Progenitor cell of endocrine pancreas (in vitro differentiated cells): ENCODE results near the gene FLYWCH1. TPM values are rescaled to one million over a fixed set of nuclear protein-coding genes. Genes with fewer than 3 reads are reported as not detected.

Experiments used
- DNase-seq: peaks from one replicate; pipeline ENCODE4 v3.0.0; 2021; ENCODE audit warnings: low spot score; ENCODE audit not compliant: unreplicated experiment
- H3K27ac Mint-ChIP-seq: 2 replicates; pipeline ENCODE4 v1.8.0; 2021; ENCODE audit warnings: mild to moderate bottlenecking, moderate library complexity, mixed read lengths
- H3K27me3 Mint-ChIP-seq: 2 replicates; pipeline ENCODE4 v1.8.0; 2021; ENCODE audit warnings: mixed read lengths
- H3K36me3 Mint-ChIP-seq: 2 replicates; pipeline ENCODE4 v1.8.0; 2022; ENCODE audit warnings: mixed read lengths; ENCODE audit not compliant: insufficient read depth
- H3K4me1 Mint-ChIP-seq: 2 replicates; pipeline ENCODE4 v1.8.0; 2021; ENCODE audit warnings: low read depth, mixed read lengths
- H3K4me3 Mint-ChIP-seq: 2 replicates; pipeline ENCODE4 v1.8.0; 2021; ENCODE audit warnings: low read depth, mild to moderate bottlenecking, moderate library complexity, mixed read lengths
- H3K9me3 Mint-ChIP-seq: 2 replicates; pipeline ENCODE4 v1.8.0; 2021; ENCODE audit warnings: low read depth, mixed read lengths
- CTCF ChIP-seq: fragments of 200-600 bp; sonication (generic); IDR thresholded peaks from one replicate; pipeline ENCODE4 v1.5.0; 2021; ENCODE audit warnings: antibody characterized with exemption, mild to moderate bottlenecking; ENCODE audit not compliant: unreplicated experiment
- total RNA-seq: library from RNA; stranded (reverse); gene quantifications from 2 replicates; pipeline ENCODE4 v1.2.1, GENCODE V29; 2021

FLYWCH1 gene
- total RNA-seq, 1 donor from 2014 or later: 19.5 TPM

- peak; percentile 98 for TF ChIP-seq CTCF
- Mint-ChIP-seq H3K36me3 (no peaks in the 10 kb centered on the region), H3K9me3 (no peaks in the 10 kb centered on the region), H3K27ac (peak overlapping the region; percentile 90), H3K4me1 (no peaks in the 10 kb centered on the region), H3K4me3 (peak overlapping the region; percentile 83), H3K27me3 (peaks cover 55% of the 10 kb centered on the region)
- peak; percentile 97 for DNase-seq
Measured at GRCh38 chr16:2867987-2868789, 43.5 kb upstream of the FLYWCH1 start.

- no peak overlapping the region for H3K4me3 Mint-ChIP-seq
- H3K36me3 Mint-ChIP-seq: no peaks in the 10 kb centered on the region
- no peaks in the 10 kb centered on the region for H3K4me1 Mint-ChIP-seq
- H3K9me3 Mint-ChIP-seq: no peaks in the 10 kb centered on the region
- DNase-seq: no peak
- no peak overlapping the region for H3K27ac Mint-ChIP-seq
- H3K27me3 Mint-ChIP-seq: peaks cover 39% of the 10 kb centered on the region
- no peak for TF ChIP-seq CTCF
Measured at GRCh38 chr16:2871926-2872325, 39.8 kb upstream of the FLYWCH1 start.

GRCh38 chr16:2874032-2874911, 37.5 kb upstream of the FLYWCH1 start:
- no peak overlapping the region for H3K27ac Mint-ChIP-seq
- H3K36me3 Mint-ChIP-seq: no peaks in the 10 kb centered on the region
- TF ChIP-seq CTCF: no peak
- no peak for DNase-seq
- peaks cover 37% of the 10 kb centered on the region for H3K27me3 Mint-ChIP-seq
- H3K9me3 Mint-ChIP-seq: no peaks in the 10 kb centered on the region
- no peak overlapping the region for H3K4me3 Mint-ChIP-seq
- no peaks in the 10 kb centered on the region for H3K4me1 Mint-ChIP-seq

- peak; percentile 95 for TF ChIP-seq CTCF
- Mint-ChIP-seq H3K4me3 (no peak overlapping the region), H3K4me1 (no peaks in the 10 kb centered on the region), H3K9me3 (no peaks in the 10 kb centered on the region), H3K36me3 (no peaks in the 10 kb centered on the region), H3K27me3 (peaks cover 36% of the 10 kb centered on the region), H3K27ac (no peak overlapping the region)
- peak; percentile 53 for DNase-seq
Measured at GRCh38 chr16:2874912-2875362, 36.8 kb upstream of the FLYWCH1 start.

GRCh38 chr16:2879854-2880508, 31.8 kb upstream of the FLYWCH1 start:
- peaks cover 12% of the 10 kb centered on the region for H3K27me3 Mint-ChIP-seq
- H3K4me1 Mint-ChIP-seq: peaks cover 7% of the 10 kb centered on the region
- no peak for TF ChIP-seq CTCF
- H3K36me3 Mint-ChIP-seq: no peaks in the 10 kb centered on the region
- no peak overlapping the region for H3K4me3 Mint-ChIP-seq
- no peak overlapping the region for H3K27ac Mint-ChIP-seq
- no peak for DNase-seq
- H3K9me3 Mint-ChIP-seq: no peaks in the 10 kb centered on the region
